Endometrial microvascular endothelial cells (primary cell): ENCODE results near the gene TMPRSS6. TPM values are rescaled to one million over a fixed set of nuclear protein-coding genes. Genes with fewer than 3 reads are reported as not detected.

Experiments
- in situ Hi-C: cut with HindIII; loops from 2 replicates; pipeline ENCODE4 v1.10.0; 2017; ENCODE audit warnings: low sequenced_read_pairs, low pct_unique_long_range_greater_than_20kb; ENCODE audit errors: inconsistent ontology term
- total RNA-seq: library from RNA; depleted of rRNA; stranded (reverse); fragments of >200 nt; gene quantifications from one replicate; pipeline ENCODE4 v1.2.3, GENCODE V29; 2015; ENCODE audit errors: inconsistent ontology term

TMPRSS6 gene
- total RNA-seq, 1 donor from 2014 or later: not detected

DNA sequence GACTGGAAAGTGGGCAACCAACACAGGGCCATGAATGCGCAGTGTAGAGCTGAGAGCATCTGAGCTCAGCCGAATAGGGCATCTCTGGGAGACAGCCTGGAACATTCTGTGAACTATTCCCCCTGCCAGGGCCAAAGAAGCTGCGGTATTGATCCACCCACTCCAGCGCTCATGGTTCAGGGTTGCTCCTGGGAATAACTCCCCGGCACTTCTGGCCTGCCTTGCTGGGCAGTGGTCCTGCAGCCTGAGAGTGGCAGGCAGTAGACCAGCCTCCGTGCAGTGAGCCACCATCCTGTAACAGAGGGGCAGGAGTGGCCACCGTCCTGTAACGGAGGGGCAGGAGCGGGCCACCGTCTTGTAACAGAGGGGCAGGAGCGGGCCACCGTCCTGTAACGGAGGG lies 12.2 kb downstream of the TMPRSS6 start:
- in situ Hi-C loops: no loop called here

DNA sequence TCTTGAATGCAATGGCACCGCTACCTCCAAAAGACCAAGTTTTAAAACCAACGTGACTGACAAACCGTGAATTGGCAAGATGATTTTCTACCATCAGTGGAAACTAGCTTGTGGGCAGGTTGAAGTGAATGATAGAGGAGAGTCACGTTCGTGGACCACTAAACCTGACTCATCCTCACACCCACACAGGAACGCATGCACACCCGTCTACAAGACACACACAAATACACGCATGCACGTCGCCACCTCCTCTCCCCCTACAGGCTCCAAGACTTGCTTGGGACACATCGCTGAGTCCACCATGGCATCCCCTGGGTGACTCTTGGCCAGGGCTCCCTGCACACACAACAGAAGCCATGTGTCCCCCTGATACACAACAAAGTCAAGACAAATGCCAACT lies 14.4 kb downstream of the TMPRSS6 start:
- in situ Hi-C loops: no loop called here

DNA sequence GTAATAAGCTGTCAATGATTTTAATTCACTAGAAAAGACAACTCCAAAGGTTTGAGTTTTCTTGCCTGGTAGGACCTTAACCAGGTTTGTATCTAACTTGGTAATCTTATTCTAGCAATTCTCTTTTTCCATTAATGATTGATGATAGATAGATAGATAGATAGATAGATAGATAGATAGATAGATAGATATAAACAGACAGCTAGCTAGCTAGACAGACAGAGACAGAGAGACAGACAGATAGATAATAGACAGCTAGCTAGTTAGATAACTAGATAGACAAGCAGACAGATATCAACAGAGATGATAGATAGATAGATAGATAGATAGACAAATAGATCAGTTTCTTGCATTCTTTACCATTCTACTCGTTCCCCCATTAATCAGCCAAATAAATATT lies 15.3 kb downstream of the TMPRSS6 start:
- in situ Hi-C loops: no loop called here

DNA sequence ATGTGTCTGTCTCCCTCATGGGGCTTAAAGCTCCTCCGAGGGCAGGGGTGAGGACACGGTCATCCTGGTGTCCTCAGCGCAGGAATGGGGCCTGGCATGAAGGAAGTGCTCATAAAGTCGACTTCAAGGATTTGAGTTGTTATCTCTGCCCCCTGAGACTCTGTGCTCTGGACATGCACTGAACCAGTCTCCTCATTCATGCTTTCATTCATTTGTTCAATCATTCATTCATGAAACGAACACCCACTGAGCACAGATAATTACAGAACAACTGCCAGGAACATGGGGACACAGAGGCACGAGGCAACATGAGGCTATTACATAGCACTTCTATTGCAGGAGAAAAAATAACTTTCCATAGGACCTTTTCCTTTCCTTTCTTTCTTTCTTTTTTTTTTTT lies 16.5 kb downstream of the TMPRSS6 start:
- in situ Hi-C loops: no loop called here

DNA sequence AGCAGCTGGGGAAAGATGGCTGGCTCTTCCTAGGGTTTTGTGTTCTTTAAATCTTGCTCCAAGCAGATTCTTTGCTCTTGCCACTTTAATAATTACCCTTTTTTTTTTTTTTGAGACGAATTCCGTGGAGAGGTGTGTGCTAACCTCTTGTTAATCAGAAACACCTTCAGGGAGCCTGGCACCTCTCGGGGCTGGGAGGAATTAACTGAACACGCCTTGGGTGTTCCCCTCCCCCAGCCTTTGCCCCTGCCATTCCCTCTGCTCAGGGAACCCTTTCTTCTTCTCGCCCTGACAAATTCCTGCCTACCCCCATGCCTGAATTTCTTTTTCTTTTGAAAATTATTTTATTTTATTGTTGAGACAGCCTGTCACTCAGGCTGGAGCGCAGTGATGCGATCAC lies 17.5 kb downstream of the TMPRSS6 start:
- in situ Hi-C loops: no loop called here

DNA sequence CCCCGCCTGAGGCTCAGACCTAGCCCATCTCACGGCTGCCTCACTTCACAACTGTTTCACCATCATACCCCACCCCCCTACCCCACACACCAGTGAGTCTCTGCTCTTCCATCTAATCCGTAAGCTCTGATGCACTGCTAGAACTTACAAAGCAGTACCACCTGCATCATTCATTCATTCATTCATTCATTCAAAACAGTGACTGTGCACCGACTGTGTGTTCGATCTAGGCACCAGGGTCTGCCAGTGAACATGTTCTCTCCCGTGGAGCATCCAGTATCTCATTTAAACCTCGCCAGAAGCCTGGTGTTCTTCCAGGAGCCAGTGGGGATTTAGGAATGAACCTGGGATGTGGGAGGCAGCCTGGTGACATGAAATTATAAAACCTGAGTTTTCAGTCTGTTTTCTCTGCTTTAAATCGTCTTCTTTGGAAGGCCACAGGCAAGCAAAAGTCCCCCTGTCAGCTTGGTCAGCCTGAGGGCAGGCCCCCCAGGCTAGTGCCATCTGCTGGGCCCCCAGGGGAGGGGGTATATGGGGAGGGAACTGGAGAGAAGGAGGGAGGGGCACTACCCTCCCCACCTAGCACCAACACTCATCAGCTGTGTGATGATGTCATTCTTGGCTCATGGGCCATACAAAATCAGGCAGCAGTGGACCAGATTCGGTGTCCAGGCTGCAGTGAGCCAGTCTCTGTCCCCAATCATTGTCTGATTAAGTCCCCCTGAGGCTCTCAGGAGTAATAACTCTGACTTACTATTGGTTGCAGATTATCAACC lies 18.4 kb downstream of the TMPRSS6 start:
- in situ Hi-C loops: no loop called here

DNA sequence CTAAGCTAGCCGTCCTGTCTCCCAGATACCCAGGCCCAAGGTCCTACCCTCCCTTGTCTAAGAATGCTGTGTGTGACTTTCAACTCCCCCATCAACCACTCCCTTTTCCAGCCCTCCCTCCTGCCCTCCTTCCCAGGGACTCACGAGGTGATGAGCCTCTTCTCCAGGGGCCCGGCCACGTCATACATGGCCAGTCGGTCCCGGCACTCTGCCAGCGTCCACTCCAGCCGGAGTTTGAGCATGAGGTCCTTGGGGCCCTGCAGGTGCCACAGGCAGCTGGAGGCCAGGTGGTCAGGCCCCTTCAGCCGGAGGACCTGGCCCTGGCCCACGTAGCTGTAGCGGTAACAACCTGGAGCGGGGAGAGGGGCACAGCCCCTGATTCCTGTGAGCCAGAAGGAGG lies 20.1 kb downstream of the TMPRSS6 start:
- in situ Hi-C loops: no loop called here

DNA sequence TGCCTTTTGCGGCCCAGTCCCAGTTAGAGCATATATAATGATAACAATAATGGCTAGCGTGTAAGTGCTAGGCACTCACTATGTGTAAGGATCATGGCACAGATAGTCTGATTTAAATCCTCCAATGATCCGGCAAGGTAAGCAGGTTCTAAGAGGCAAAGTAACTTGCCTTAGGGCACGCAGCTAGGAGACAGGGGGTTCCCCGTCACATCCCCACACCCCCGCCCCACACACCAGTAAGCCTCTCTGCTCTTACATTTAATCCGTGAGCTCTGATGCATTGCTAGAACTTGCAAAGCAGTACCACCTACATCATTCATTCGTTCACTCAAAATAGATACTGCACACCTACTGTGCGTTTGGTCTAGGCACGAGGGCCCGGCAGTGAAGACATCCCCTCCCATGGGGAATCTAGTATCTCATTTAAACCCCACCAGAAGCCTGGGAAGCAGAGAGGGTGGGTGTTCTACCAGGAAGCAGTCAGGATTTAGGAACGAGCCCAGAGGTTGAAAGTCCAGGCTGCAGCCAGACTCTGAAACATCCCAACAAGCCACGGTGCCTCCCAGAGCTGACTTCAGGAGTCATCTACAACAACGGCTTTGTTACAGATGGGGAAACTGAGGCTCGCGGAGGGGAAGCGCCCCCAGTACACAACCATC lies 20.6 kb downstream of the TMPRSS6 start:
- in situ Hi-C loops: no loop called here

DNA sequence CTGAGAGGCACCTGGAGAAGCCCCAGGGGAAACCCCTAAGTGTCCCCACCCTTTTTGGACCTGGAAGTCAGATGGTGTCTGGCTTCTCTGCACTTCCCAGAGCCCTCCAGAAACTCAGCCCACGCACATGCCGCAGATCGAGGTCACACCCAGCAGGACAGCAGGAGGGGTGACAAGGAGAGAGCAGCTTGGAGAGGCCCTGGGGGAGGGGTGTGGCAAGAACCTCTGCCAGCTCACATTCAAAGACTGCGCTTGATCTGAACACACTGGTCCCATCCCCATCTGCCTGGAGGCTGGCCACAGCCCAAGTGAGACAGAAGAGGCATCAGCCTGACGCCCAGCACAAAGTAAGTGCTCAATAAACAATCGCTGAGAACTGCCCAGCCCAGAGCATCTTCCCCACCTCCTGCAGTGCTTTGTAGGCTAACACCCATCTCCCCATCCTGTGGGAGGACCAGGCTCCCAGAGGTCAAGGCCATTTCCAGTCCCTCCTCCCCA lies 21.4 kb downstream of the TMPRSS6 start:
- in situ Hi-C loops: no loop called here

DNA sequence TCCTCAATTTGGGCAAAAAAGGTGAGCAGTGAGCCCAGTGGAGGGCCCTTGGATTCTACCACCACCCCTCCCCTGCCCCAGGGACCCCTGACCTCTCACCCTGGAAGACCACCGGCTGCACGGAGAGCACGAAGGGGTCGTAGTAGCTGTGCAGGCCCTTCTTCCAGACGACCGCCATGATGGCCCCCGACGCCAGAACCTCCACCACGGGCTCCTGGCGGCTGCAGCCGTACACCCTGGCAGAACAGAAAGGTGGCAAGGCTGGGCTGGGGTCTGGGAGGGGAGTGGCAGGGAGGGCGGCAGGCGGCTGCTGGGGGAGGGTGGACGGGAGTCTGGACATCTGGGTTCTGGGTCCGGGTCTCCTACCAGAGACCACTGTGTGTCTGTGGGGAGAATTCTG lies 23.3 kb downstream of the TMPRSS6 start:
- in situ Hi-C loops: no loop called here

DNA sequence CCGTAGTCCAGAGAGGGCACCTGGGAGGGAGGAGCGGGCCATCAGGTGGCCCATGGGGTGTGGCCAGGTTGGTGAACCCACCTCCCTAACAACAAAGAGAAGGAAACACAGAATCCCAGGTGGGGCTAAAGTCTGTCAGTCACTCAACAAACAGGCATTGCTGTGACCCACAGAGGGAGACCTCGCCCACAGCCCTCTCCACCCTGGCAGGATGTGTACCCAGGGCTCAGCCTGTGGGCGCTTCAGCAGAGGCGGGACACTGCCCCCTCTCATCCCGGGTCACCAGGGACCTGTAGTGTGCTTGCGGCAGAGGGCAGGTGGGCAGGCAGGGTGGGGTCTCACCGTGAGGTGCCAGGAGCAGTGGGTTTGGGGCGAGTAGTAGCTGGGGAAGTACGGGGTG lies 25.1 kb downstream of the TMPRSS6 start:
- in situ Hi-C loops: no loop called here

DNA sequence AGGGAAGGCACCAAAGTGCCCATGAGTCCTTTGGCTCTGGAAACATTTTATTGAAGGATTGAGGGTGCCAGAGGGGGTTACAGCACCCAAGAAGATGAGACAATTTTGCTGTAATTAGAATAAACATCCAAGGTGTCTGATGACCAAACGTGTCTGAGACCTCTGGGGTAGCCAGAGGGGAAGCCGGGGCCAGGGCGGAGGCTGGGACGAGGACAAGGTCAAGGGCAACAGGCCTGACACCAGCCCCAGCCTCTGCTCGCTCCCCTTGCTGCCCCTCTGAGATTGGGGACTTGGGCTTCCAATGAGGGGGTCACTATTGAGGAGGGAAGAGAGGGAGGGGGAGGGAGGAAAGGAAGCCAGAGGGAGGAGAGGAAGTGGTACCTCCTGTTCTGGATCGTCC lies 25.6 kb downstream of the TMPRSS6 start:
- in situ Hi-C loops: no loop called here

DNA sequence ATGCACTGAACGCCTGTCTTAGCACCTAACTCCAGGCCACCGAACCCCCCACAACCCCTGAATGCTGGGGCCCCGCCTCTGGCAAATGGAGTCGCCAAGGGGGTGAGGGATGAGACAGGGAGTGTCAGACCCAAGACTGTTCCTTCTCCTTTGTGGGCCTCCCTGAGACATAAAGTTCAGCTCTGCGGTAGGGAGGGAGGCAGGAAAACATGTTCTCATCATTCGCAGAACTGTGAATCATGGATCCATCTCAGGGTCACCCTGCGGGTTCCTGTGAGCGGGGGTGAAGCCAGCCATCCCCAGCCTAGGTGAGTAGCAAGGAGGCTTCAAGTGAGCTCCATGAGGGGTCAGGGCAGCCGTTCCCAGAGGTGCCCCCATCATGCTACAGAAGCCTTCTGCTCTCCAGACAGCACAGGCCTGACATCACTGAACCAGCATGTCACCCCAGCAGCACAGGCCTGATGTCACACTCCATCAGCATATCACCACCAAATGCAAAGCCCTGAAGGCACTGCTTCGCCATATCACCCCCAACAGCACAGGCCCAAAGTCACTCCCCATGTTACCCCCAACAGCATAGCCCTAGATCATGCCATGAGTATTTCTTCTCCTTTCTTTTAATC lies 27.2 kb downstream of the TMPRSS6 start:
- in situ Hi-C loops: no loop called here

DNA sequence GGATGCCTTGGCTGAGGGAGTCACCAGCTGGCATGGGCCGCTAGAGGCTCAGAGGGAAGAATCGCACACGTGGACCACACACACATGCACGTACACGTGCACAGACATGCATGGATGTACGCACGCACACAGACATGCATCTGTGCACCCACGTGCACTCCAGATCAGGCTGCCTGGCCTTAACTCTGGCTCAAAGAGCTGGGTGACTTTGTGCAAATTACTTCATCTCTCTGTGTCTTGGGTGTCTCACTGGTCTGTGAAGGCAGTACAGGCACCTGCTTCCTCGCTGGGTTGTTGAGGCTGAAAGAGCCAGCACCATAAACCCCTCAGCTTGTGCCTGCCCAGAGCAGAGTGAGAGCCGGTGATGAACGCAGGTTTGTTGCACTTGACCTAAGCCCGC lies 28.7 kb downstream of the TMPRSS6 start:
- in situ Hi-C loops: no loop called here

DNA sequence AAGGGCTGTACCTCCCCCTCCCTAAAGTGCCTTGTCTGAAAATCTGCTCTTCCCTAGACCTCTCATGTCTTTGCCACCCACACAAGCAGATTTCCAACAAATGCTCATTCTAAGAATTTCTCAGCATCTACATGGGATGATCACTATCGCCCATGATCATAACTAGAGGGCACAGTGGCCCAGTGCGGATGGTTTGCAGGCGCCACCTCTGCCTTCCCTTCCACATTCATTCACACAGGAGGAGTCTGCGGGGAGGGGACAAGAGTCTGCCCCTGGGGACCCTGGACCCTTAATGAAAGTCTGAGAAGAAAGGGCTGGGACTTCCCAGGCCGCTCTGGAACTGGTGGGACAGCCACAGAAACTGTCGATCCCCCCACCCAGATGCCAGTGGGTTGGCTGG lies 29.1 kb downstream of the TMPRSS6 start:
- in situ Hi-C loops: no loop called here

DNA sequence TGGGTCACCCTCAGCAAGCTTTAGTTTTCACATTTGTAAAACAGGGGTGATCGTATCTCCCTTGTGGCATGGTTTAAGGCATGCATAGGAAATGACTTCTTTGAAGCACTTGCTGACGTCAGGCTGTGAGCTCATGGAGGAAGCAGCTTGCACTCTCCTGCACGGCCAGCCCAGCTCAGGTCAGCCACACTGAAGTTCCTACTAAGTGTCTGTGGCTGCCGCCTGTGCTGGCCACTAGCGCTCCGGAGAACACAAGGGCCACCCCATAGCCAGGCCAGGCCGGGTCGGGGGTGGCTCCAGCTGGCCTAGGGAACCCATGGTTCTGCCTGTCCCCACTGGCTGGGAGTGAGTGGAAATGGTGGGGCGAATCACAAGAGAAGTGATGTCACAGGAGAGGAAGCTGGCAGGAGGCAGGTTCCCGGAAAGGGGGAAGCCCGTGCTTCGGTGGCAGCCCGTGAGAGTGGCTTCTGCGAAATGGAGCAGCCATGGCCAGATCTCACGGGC lies 29.8 kb downstream of the TMPRSS6 start:
- in situ Hi-C loops: loop anchor here (10.0 kb wide), 1 partner anchor 85 kb away; no protein-coding TSS in a partner anchor

DNA sequence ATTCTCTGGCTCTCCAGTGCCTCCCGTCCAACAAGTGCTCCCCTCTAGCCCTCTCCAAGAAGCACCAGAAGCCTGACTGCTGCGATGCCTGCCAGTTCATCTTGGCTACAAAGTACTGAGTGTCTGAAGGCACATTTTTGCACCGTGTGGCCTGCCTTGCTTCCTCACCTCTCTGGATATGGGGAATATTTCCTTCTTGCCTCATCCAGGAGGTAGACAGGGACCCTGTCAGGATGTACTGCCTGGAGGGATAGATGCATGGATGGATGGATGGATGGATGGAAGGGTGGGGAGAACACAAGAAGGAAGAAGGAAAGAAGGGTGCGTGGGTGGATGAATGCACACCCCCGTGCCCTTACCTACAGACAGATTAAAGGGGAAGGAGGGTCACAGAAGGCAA lies 30.4 kb downstream of the TMPRSS6 start:
- in situ Hi-C loops: loop anchor here (10.0 kb wide), 1 partner anchor 86 kb away; no protein-coding TSS in a partner anchor

DNA sequence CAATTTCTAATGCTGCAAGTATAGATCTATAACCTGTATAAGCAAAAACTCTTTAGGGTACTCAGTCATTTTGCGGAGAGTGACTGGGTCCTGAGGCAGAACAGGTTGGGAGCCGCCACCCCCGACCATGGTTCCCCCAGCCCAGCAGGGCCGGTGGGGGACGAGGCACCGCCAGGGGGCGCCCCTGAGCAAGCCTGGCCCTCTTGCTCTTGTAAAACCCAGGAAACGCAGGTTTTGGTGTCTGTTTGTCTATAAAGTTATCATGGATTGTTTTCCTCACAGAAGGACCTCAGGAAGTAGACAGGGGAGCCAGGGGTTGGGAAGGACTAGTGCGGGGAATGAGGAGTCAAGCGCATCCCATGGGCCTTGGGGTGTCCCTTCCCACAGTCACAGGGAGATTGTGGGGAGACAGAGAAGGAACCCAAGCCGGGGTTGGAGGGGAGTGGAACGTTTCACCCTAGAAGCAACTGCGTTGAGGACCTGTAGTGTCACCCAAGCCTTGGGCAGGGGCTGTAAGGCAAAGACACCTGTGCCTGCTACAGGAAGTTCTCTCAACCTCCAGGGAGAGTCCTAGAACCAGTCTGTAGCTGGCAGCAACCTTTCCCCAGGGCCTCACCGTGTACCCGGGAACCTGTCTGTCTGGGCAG lies 31.6 kb downstream of the TMPRSS6 start:
- in situ Hi-C loops: loop anchor here (10.0 kb wide), 1 partner anchor 87 kb away; no protein-coding TSS in a partner anchor

DNA sequence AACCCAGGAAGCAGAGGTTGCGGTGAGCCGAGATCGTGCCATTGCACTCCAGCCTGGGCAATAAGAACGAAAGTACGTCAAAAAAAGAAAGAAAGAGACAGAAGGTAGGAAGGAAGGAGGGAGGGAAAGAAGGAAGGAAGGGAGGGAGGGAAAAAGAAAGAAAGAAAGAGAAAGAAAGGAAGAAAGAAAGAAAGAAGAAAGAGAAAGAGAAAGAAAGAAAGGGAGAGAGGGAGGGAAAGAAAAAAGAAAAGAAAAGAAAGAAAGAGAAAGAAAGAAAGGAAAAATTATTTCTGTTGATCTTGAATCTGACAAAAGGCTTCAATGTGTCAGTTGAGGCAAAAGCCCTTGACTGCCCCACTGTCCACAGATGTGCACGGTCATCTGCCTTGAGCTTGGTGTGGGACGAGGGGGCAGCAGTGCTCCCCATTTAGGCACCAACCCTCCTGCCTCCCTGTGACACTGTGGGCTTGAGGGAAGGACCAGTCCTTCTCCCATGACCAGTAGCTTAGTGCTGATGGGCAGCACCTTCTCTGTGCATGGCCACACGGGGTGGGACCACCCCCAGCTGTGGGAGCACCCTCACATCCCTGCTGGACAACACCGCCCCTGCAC lies 33.6 kb downstream of the TMPRSS6 start:
- in situ Hi-C loops: loop anchor here (10.0 kb wide), 1 partner anchor 89 kb away; no protein-coding TSS in a partner anchor
